HG03521 (cell line): ENCODE results near the gene FBF1.
"Not testable (repeated sequence)": the region's sequence is repeated elsewhere in the genome, so short reads cannot be mapped to it uniquely, and the experiment has no call there.

Source experiments
- ATAC-seq: cut with Tn5 transposase; IDR thresholded peaks from one replicate; pipeline ENCODE4 v1.9.1; 2021; ENCODE audit warnings: mild to moderate bottlenecking, moderate library complexity; ENCODE audit not compliant: unreplicated experiment

FBF1 gene

GRCh38 chr17:75897160-75898019 lies 43.5 kb downstream of the FBF1 start:
- no peak for ATAC-seq

DNA sequence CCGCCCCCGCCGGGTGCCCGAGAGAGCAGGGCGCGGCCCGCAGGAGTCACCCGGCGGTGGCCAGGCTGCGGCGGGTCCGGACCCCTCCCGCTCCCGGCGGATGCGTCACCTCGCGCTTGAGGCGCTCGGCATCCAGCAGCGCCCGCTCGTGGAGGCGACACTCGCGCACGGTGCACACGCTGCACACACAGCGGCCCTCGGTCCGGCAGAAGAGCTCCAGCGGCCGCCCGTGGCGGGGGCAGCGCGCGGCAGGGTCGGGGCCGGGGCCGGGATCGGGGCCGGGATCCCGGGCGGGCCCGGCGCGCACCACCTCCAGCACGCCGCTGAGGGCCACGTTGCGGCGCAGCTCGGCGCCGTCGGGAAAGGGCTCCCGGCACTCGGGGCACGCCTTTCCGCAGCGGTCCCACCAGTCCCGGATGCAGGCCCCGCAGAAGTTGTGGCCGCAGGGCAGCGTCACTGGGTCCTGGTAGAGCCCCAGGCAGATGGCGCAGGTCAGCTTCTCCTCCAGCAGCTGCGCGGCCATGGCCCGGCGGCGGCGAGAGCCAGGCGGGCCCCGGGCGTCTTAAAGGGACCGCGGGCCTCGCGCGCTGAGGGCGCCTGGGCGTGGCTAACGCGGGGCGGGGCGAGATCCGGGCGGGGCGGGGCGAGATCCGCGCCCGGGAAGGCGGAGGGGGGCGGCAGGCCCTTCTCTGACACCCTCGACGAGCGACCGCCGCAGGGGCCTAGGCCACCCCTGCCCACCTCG lies 44.3 kb downstream of the FBF1 start, which contains the start of gene TRIM65:
TSS of gene TRIM65 (minus strand) at position 537 of the 745 bp plus-strand sequence. CDS start at position 523, 14 bp downstream.
- peak; percentile 52 for ATAC-seq

DNA sequence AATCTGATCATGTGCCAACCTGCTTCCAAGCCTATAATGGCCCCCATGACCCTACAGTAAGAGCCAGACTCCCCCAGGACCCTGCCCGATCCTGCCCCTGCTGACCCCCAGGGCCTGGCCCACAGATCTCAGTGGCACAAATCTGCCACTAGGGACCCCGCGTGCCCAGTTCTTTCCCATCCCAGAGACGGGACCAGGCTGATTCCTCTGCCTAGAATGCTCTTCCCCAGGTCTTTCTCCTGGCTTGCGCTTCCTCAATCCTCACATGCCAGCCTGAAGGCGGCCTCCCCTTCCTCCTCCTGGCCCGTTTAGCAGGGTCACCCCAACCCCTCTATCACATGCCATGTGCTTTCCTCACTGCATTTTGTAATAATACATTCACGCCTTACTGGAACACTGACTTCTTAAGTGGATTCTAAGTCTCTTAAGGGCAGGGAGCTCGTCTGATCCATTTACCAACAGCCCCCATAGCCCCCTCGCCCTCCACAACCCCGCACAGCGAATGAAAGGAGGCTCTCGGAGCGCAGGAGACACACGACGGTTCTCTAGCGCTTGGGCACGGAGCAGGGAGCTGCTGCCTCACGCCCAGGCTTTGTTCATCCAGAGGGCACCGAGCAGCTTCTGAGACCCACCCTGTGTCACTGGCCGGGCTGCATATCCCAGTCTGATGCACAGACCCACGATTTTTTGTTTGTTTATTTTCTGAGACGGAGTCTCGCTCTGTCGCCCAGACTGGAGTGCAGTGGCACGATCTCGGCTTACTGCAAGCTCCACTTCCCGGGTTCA lies 45.3 kb downstream of the FBF1 start:
- ATAC-seq, result no peak

DNA sequence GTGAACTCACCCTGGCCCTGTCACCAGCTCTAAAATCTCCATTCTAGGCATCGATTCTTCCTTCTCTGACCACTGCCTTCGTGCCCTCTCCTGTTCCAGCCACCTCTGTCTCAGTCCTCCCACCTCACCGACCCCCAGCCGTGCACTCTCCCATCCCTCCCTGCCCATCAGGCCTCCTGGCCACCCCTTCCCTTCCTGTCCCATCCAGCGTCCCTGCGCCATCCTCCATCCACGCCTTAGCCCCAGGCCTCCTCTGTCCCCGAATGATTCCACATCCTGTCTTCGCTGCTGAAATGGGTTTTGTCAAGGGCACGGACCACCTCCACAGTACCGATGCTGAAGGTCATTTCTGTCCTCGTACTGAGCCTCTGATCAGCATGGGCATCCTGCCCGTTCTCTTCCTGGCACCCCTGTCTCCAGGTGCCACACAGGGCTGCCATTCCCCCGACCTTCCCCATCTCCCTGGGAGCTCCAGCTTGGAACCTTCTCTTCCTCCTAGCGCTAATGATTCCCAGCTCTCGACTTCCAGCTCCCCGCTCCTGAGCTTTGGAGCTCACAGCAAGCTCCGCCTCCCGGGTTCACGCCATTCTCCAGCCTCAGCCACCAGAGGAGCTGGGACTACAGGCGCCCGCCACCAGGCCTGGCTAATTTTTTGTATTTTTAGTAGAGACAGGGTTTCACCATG lies 46.7 kb downstream of the FBF1 start:
- ATAC-seq, result no peak

- no peak for ATAC-seq
These were observed 47.4 kb downstream of the FBF1 start for GRCh38 chr17:75893305-75894048.

- ATAC-seq, result no peak
These were observed 48.2 kb downstream of the FBF1 start for GRCh38 chr17:75892556-75893224.

DNA sequence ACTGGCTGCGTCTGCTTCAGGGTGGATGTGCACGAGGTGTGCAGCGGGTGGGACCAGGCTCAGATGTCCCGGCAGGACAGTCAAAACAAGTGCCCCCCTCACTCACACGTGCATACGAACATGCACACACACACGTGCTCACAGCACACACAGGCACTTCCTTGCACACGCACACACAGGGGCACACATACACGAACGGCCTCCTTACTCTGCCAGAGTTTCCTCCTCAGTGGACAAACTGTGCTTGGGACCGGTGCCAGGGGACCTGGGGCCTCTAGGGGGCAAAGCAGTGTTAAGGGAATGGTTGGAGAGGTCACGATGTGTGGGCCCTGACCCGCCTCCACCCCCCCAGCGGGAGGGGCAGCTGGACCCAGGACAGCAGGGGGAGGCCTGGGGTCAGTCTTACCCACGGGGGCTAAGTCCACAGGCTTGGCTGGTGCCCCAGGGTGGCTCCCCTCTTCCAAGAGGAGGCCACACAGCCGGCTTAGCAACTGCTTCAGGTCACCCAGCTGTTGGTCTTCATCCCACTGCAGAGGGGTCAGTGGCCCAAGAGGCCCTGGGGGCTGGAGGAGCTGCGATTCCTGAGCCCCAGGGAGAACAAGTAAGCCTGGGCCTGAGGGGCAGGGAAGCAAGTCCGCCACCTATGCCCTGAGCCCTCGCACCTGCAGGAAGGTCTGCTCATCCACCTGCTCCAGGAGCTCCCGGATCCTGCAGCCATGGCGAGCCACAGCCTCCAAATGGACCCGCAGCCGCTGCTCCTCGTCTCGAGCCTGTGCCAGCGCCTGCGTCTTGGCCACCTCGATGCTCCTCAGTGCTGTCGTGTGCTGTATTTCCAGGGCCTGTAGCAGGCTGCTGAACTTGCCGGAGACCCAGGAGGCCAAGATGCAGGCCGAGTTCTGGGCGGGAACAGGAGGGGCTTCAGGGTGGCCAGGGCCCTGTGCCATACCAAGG lies 49.0 kb downstream of the FBF1 start:
- ATAC-seq, result no peak

DNA sequence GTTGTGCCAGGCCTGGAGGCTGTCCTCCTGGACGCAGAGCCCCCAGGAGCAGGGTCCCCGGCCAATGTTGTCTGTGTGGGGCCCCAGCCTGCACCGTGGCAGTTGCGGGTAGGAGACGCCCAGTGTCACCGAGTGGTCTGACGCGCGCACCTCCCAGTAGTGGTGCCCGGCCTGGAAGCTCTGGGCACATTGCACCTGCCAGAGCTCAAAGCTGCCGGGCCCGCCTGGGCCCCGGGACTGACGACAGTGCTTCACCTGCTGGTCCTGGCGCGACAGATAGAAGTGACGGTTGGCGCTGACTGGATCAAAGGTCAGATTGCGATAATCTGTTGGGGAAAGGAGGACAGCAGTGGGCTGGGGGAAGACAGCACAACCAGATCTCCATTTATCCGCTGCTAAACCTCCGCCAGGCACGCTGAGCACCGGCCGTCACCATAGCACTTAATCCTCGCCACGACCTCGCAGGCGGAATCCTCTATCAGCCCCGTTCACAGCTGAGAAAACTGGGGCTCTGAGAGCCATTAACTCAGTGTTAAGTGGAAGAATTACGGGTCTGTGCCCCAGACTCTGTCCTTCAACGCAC lies 49.7 kb downstream of the FBF1 start:
- ATAC-seq, result no peak

DNA sequence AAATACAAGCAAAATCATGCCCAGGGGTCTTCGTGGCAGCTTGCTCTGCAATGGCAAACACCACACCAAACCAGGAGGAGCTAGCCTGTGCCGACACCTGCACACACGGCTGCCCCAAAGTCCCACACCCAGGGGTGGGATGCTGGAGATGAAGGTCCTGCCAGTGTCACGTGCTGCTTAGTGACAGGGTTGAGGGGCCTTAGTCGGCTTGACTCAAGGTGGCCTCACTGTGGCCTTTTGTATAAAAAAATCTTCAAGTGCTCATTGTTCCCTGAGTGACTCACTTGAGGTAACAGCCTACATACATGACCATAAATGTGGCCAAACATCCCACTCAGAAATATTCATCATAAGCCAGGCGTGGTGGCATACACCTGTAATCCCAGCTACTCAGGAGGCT lies 51.4 kb downstream of the FBF1 start:
- no peak for ATAC-seq

- ATAC-seq, result no peak
These were observed 52.4 kb downstream of the FBF1 start for GRCh38 chr17:75888484-75888883.

GRCh38 chr17:75885860-75886259 lies 55.0 kb downstream of the FBF1 start:
- ATAC-seq, result not testable (repeated sequence)

DNA sequence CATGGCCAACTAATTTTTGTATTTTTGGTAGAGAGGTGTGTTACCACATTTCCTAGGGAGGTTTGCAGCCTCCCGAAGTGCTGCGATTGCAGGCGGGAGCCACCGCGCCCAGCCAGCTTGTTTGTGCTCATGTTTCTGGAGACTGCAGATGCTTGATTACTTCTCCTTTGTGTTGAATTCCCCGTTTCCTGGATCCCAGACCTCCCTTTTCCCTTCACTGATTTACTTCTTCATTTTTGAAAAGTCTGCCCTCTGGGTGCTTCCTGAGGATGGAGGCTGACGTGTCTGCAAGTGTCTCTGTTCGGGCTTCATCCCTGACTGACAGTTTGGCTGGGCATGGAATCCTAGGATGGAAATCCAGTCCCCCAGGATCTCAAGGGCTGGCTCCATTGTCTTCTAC lies 55.4 kb downstream of the FBF1 start:
- no peak for ATAC-seq

DNA sequence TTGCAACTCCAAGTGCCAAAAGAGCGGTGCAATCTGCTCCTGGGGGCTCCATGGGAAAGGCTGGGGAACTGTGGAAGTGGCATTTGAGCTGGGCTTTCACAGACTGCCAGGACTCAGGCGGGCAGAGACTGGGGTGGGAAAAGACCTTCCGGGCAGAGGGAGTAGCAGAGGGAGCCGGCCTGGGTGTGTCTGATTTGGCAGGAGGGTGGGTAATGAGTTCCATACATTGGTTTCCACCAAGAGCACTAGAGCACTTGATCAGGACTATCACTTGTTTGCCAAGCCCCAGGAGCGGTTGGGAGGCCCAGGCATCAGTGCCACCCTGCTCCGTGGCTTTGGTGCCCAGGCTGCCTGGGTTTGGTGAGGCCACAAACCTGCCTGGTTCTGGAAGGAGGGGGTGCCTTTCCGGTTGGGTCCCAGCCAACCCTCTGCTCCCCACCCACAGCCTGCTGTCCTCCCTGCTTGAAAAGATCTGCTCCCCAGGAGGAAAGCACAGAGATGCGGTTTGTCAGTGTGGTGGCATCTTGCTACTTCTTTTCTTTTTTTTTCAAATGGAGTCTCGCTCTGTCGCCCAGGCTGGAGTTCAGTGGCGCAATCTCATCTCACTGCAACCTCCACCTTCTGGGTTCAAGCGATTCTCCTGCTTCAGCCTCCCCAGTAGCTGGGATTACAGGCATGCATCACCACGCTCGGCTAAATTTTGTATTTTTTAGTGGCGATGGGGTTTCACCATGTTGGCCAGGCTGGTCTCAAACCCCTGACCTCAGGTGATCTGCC lies 59.0 kb downstream of the FBF1 start:
- ATAC-seq, result no peak

DNA sequence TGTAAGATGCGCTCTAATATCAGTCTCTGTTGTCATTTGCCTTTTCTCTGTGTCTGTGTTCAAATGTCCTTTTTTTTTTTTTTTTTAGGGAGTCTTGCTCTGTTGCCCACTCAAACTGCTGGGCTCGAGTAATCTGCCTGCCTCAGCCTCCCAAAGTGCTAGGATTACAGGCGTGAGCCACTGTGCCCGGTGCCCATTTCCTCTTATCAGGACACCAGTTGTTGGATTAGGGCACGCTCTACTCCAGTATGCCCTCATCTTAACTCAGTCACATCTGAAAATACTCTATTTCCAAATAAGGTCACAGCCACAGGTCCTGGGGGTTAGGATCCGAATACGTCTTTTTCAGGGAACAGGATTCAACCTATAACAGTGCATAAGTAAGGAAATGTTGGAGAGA lies 60.6 kb downstream of the FBF1 start:
- ATAC-seq, result no peak

DNA sequence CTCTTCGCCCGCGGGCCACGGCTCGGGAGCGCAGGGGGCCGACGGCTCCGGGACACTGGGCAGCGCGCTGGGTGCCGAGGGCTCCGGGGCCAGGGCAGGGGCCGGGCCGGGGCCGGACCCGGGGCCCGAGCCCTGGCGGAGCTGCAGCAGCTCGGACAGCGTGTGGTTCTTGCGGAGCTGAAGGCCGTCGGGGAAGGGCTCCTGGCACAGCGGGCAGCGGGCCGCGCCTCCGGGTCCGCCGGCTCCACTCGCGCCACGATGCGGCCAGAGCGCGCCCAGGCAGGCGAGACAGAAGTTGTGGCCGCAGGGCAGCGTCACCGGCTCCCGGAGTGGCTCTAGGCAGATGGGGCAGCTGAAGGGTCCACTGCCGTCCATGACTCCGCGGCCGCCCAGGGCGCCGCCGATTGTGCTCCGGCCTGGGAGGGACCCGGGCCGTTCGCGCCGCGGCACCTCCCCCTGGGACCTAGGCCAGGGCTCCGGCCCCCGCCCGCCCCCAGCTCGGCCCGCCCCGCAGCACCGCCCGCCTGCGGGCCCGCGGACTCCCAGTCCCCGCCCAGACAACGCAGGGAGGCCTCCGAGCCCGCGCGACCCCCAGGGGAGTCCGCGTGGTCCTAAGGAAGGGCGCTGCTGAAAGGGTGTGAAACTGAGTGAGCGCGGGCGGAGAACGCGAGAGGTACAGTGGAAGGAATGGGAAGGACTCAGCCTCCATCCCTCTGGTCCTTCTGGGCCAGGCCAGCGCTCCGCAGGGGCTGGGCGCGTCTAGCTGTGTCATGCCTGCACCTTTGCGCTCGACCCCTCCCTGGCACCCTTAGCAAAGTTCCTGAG lies 62.5 kb downstream of the FBF1 start, which contains the start of gene TRIM47:
TSS of gene TRIM47 (minus strand) at position 408 of the 825 bp plus-strand sequence. CDS start at position 375, 33 bp downstream.
- ATAC-seq, result peak; percentile 28

GRCh38 chr17:75877752-75878173 lies 63.1 kb downstream of the FBF1 start:
- ATAC-seq, result peak; percentile 68
